ENCODE measurements around the gene TOR1A. TPM values are rescaled to one million over a fixed set of nuclear protein-coding genes. Genes with fewer than 3 reads are reported as not detected.
A peak's percentile ranks its signal among the peaks of the same experiment; 100 is the strongest.

Gene TOR1A
- total RNA-seq, 1 experiment from 2014 or later, result 24.4 TPM

GRCh38 chr9:129835128-129835859 lies 11.4 kb upstream of the TOR1A start, which contains the start of the genes C9orf78 and USP20 (continued):
- TF ChIP-seq ATF3 (IDR thresholded peaks at IDR 0.05) (no peak), ZNF274 (IDR thresholded peaks at IDR 0.05; ENCODE audit: low read depth, low read length) (no peak), SP1 (IDR thresholded peaks at IDR 0.05; ENCODE audit: low read depth) (peak; percentile 86)

GRCh38 chr9:129834489-129835127 lies 10.7 kb upstream of the TOR1A start:
- Histone ChIP-seq H3K9me2 (ENCODE audit: insufficient read depth) (no peaks in the 10 kb centered on the region), H3K27ac (ENCODE audit: low read depth, low read length) (peak overlapping the region; percentile 56), H3K9me3 (ENCODE audit: control insufficient read depth in 1 of 2, insufficient read depth in 1 of 2, low read depth in 1 of 2, low read length in 2 of 2) (no peaks in the 10 kb centered on the region), H3K4me3 (replicated peaks in 1 of 2; ENCODE audit: low read depth in 1 of 2, low read length in 2 of 2) (peak overlapping the region; percentile 99 to 100), H3K79me2 (ENCODE audit: insufficient read depth, low read length) (peaks cover 19% of the 10 kb centered on the region), H3K9ac (ENCODE audit: low read length) (peak overlapping the region; percentile 90), H3K4me1 (ENCODE audit: control insufficient read depth in 1 of 2, insufficient read depth in 2 of 2, low read length in 2 of 2) (peaks cover 4 to 18% of the 10 kb centered on the region in 2 experiments; a peak in 3 of 4 replicates), H3K27me3 (ENCODE audit: insufficient read depth, low read length) (no peaks in the 10 kb centered on the region), H2AFZ (ENCODE audit: low read depth, low read length, poor library complexity, severe bottlenecking) (no peak overlapping the region), H3K4me2 (ENCODE audit: low read length) (peak overlapping the region; percentile 94), H3K36me3 (ENCODE audit: control insufficient read depth in 1 of 2, insufficient read depth in 2 of 2, low read length in 2 of 2) (peaks cover 15 to 20% of the 10 kb centered on the region in 2 experiments), H4K20me1 (ENCODE audit: insufficient read depth) (no peaks in the 10 kb centered on the region)
- ATAC-seq (peak; percentile 33), DNase-seq (ENCODE audit: low read depth, low spot score) (no peak)
- RAD21 ChIA-PET (ENCODE audit: low non-redundant PET in 1 of 2, low total read pairs in 2 of 2, uncharacterized antibody in 2 of 2, unreplicated experiment in 2 of 2), result no interaction called here
- POLR2A ChIA-PET, result interaction anchor here (1.2 kb wide), 1 partner anchor 10 kb away, joined by 3 read pairs; no protein-coding TSS in a partner anchor
- CTCF ChIA-PET, result no interaction called here
- BruUV-seq (replicated peaks), result no TSS peak
- intact Hi-C loops (cut with micrococcal nuclease), result no loop called here
- TF ChIP-seq ATF3 (IDR thresholded peaks at IDR 0.05) (no peak), YY1 (IDR thresholded peaks at IDR 0.05; ENCODE audit: extremely low read depth, insufficient replicate concordance, low read depth, low read length) (no peak), FOSL1 (IDR thresholded peaks at IDR 0.05; ENCODE audit: low read depth) (no peak), SP1 (IDR thresholded peaks at IDR 0.05; ENCODE audit: low read depth) (no peak), SIN3A (IDR thresholded peaks at IDR 0.05; ENCODE audit: low read depth) (no peak), SRF (IDR thresholded peaks at IDR 0.05; ENCODE audit: low read depth) (no peak), EZH2phosphoT487 (IDR thresholded peaks at IDR 0.05; ENCODE audit: borderline replicate concordance) (no peak), CBX3 (IDR thresholded peaks at IDR 0.05; ENCODE audit: low read depth) (no peak), MAX (IDR thresholded peaks at IDR 0.05) (no peak), ZNF274 (IDR thresholded peaks at IDR 0.05; ENCODE audit: low read depth, low read length) (no peak), EGR1 (IDR thresholded peaks at IDR 0.05; ENCODE audit: low read depth) (no peak), RAD21 (IDR thresholded peaks at IDR 0.05; ENCODE audit: low read depth) (no peak)
